Activated CD4-positive, alpha-beta T cell treated with anti-CD3 and anti-CD28 coated beads, Interleukin-2, amount 10 ng/mL, durations not matched to agents 24 days and 14 days (primary cell): ENCODE data around the gene ADAMTS2. TPM values are rescaled to one million over a fixed set of nuclear protein-coding genes. Genes with fewer than 3 reads are reported as not detected.

Experiments used
- DNase-seq: peaks from one replicate; pipeline ENCODE4 v3.0.0; 2022
- H3K27ac Mint-ChIP-seq: one replicate; pipeline ENCODE4 v1.8.0; 2022; ENCODE audit warnings: mild to moderate bottlenecking, mixed read lengths
- H3K27me3 Mint-ChIP-seq: one replicate; pipeline ENCODE4 v1.8.0; 2022; ENCODE audit warnings: mixed read lengths
- H3K36me3 Mint-ChIP-seq: one replicate; pipeline ENCODE4 v1.8.0; 2022; ENCODE audit warnings: low read depth, mild to moderate bottlenecking, mixed read lengths
- H3K4me1 Mint-ChIP-seq: one replicate; pipeline ENCODE4 v1.8.0; 2021; ENCODE audit warnings: mixed read lengths
- H3K4me3 Mint-ChIP-seq: one replicate; pipeline ENCODE4 v1.8.0; 2022; ENCODE audit warnings: mild to moderate bottlenecking, moderate library complexity, mixed read lengths
- H3K9me3 Mint-ChIP-seq: one replicate; pipeline ENCODE4 v1.8.0; 2021; ENCODE audit warnings: mixed read lengths
- intact Hi-C: fragments of 100-400 bp; cut with micrococcal nuclease; formaldehyde crosslinking; loops from one replicate; pipeline ENCODE4 v1.15.1; 2023
- total RNA-seq: library from RNA; stranded (reverse); gene quantifications from 2 replicates; pipeline ENCODE4 v1.2.3, GENCODE V29; 2022

Gene ADAMTS2
- total RNA-seq, 1 donor from 2014 or later = not detected

DNA sequence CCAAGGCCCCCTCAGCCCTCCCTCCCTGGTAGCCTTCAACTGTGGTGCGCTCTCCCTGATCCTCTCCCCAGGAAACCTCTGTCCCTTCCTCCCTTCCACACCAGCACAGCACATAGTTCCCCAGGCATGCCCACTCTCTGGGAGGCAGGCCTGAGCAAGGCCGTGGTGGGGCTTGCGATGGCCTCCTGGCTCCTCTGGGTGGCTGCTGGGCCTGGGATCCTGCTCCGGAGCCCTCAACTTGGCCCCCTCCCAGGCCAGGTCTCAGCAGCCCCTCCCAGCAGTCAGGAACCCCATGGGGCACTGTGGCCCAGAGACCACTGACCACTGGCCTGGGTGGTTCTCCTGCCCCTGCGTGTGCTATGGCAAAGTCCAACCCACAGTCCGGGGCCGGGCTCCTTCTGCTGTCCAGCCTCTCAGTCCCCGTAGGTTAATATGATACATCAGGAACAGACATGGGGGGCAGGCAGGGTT lies 159.3 kb downstream of the ADAMTS2 start:
- H3K27me3 Mint-ChIP-seq = no peaks in the 10 kb centered on the region
- no peaks in the 10 kb centered on the region for H3K36me3 Mint-ChIP-seq
- no peaks in the 10 kb centered on the region for H3K4me1 Mint-ChIP-seq
- H3K9me3 Mint-ChIP-seq = no peaks in the 10 kb centered on the region
- intact Hi-C loops = no loop called here
- DNase-seq = no peak
- no peak overlapping the region for H3K27ac Mint-ChIP-seq
- no peak overlapping the region for H3K4me3 Mint-ChIP-seq

- intact Hi-C loops = no loop called here
- no peak for DNase-seq
- Mint-ChIP-seq H3K27me3 (peaks cover 1% of the 10 kb centered on the region), H3K27ac (no peak overlapping the region), H3K36me3 (no peaks in the 10 kb centered on the region), H3K9me3 (no peaks in the 10 kb centered on the region), H3K4me3 (no peak overlapping the region), H3K4me1 (no peaks in the 10 kb centered on the region)
Measured at GRCh38 chr5:179185256-179185940, 159.9 kb downstream of the ADAMTS2 start.

DNA sequence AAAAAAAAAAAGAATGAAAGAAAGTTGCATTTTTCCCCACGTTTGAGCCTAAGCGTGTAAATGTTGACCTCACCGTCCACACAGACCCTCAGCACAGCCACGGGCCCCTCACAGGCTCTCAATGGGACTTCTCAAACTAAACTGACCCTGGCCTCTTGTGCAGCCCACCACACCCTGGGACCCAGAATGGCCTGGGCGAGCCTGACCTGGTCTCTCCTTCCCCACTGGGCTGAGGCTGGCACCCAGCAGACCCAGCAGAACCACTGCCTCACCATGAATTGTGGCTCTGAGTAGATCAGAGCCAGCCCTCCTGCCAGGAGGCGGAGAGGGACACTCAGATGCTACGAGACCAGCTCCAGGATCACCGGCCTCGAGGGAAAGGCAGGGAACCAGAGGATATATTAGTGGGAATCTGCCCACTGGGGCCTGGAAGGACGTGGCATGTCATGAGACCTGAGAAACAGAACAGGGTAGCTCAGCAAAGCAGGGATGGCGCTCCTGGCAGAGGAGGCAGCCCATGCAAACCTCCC lies 160.7 kb downstream of the ADAMTS2 start:
- no peaks in the 10 kb centered on the region for H3K4me1 Mint-ChIP-seq
- peaks cover 1% of the 10 kb centered on the region for H3K27me3 Mint-ChIP-seq
- H3K9me3 Mint-ChIP-seq = no peaks in the 10 kb centered on the region
- intact Hi-C loops = no loop called here
- H3K27ac Mint-ChIP-seq = no peak overlapping the region
- DNase-seq = no peak
- no peaks in the 10 kb centered on the region for H3K36me3 Mint-ChIP-seq
- H3K4me3 Mint-ChIP-seq = no peak overlapping the region

GRCh38 chr5:179183481-179183880 lies 161.8 kb downstream of the ADAMTS2 start:
- Mint-ChIP-seq H3K36me3 (no peaks in the 10 kb centered on the region), H3K9me3 (no peaks in the 10 kb centered on the region)
- DNase-seq = no peak

GRCh38 chr5:179182601-179183000 lies 162.7 kb downstream of the ADAMTS2 start:
- no peaks in the 10 kb centered on the region for H3K36me3 Mint-ChIP-seq
- no peaks in the 10 kb centered on the region for H3K4me1 Mint-ChIP-seq
- peaks cover 1% of the 10 kb centered on the region for H3K27me3 Mint-ChIP-seq
- DNase-seq = no peak
- H3K9me3 Mint-ChIP-seq = no peaks in the 10 kb centered on the region
- no peak overlapping the region for H3K27ac Mint-ChIP-seq
- intact Hi-C loops = no loop called here
- no peak overlapping the region for H3K4me3 Mint-ChIP-seq

More at GRCh38 chr5:179183481-179183880, 161.8 kb downstream of the ADAMTS2 start:
- no peak overlapping the region for H3K4me3 Mint-ChIP-seq
- intact Hi-C loops = no loop called here
- peaks cover 1% of the 10 kb centered on the region for H3K27me3 Mint-ChIP-seq
- H3K27ac Mint-ChIP-seq = no peak overlapping the region
- H3K4me1 Mint-ChIP-seq = no peaks in the 10 kb centered on the region

DNA sequence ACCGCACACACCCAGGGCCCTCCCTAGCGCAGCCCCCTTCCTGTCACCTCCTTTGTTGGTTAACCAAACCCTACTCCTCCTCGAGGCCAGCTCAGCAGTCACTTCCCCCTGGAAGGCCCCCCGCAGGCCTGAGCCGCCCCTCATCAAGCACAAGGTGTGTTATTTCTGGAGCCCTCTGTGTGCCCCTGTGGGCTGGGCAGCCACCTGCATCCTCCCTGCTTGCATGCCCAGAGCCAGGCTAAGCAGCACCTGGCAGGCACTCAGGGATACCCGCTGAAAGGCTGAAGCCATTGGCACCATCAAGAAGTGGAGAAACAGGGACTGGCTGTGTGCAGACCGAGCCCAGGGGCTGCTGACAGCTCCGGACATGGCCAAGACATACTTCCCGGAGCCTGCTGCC lies 163.3 kb downstream of the ADAMTS2 start:
- Mint-ChIP-seq H3K4me3 (no peak overlapping the region), H3K9me3 (no peaks in the 10 kb centered on the region), H3K27me3 (peaks cover 1% of the 10 kb centered on the region), H3K27ac (no peak overlapping the region), H3K4me1 (no peaks in the 10 kb centered on the region), H3K36me3 (no peaks in the 10 kb centered on the region)
- no peak for DNase-seq
- intact Hi-C loops = no loop called here

- no peaks in the 10 kb centered on the region for H3K4me1 Mint-ChIP-seq
- H3K27ac Mint-ChIP-seq = no peak overlapping the region
- no peaks in the 10 kb centered on the region for H3K36me3 Mint-ChIP-seq
- H3K9me3 Mint-ChIP-seq = no peaks in the 10 kb centered on the region
- DNase-seq = no peak
- peaks cover 1% of the 10 kb centered on the region for H3K27me3 Mint-ChIP-seq
- intact Hi-C loops = no loop called here
- no peak overlapping the region for H3K4me3 Mint-ChIP-seq
Measured at GRCh38 chr5:179180921-179181645, 164.2 kb downstream of the ADAMTS2 start.

DNA sequence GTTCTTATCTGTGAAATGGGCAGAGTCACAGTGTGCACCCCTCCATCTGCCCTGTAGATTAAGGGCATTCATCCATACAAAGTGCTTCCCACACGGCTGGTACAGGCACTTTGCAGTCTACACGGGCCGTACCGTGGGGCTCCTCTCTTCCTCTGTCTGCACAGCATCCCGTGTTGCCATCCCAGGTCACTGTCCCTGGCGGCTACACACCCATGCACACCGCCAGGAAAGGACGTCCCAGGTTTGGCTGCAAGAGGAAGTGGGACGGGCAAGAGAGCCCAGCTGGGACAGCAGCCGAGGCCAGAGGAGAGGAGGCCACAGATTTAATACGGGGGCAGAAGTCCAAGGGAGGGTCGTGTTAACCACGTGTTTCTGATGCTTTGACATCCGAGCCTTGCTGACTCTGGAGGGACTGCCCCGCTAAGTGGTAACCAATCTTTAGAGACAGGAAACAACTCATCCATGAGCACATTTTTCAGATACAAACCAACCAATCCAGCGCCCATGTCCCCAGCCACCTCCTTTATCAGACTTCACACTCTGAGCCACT lies 165.1 kb downstream of the ADAMTS2 start:
- Mint-ChIP-seq H3K4me1 (no peaks in the 10 kb centered on the region), H3K9me3 (no peaks in the 10 kb centered on the region), H3K27me3 (peaks cover 1% of the 10 kb centered on the region), H3K36me3 (no peaks in the 10 kb centered on the region), H3K27ac (no peak overlapping the region), H3K4me3 (no peak overlapping the region)
- DNase-seq = no peak
- intact Hi-C loops = no loop called here

DNA sequence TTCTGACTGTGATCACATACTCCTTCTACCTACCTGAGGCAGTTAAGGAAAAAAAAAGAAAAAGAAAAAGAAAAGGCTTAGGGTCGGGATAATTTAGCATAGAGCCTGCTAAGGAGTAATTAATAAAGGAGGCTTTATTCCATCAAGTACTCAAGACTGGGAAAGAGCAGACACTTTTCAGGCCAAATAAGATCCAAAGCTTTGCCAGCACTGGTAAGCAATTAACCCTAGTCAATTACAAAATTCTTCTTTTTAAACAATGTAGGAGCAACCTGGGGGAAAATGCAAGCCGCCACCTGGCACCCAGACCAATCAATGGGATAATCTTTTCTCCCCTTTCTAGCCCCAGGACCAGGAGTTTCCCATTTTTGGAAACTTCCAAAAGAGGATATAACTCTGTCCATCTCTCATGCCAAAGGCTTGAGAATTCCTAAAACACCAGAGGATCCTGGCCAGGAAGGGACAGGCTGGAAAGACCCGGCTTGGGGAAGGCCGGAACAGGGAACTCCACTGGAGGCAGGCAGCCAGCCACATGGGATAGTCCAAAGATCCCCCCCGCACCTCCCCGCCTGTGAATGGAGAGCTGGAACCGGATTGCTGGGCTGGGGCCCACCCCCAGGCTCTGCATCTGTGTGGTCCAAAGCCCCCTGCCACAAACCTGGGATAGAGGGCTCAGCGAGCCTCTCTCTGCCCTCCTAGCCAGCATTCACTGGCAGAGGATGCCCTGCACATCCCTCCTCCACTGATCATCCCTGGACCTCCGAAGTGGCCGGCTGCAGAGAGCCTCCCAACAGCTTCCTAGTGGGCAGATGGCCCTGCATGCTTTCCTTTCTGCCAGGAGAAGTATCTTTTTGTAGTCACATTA lies 167.3 kb downstream of the ADAMTS2 start:
- Mint-ChIP-seq H3K27ac (no peak overlapping the region), H3K36me3 (no peaks in the 10 kb centered on the region), H3K9me3 (no peaks in the 10 kb centered on the region), H3K27me3 (peaks cover 1% of the 10 kb centered on the region), H3K4me3 (no peak overlapping the region), H3K4me1 (no peaks in the 10 kb centered on the region)
- DNase-seq = no peak
- intact Hi-C loops = no loop called here

DNA sequence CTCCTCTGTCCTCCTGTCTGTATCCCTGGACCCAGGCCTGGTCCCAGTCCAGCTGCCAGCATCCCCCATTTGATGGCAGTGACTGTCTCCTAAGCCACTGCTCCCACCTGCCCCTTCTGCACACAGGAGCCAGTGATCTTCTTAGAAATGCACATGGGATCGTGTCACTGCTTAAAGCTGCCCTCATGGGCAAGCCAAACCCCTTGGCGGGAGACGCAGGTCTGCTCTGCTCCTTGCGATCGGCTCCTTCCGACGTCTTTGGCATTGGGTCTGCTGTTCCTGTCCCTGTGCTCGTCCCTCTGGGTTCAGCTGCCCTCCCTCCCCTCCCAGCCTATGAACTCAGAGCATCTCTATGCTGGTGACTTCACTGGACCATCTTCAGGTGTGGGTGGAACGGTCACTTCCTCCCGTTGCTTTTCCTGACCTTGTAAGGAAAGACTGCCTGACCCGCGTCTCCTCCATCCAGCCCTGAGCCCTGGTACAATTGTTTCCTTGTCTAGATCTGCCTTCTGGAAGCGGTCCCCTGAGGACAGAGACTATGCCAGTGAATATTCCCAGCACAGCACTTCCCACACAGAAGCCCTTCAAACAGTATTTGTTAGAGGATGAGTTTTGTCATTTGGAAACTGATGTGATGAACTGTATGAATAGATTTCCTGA lies 168.6 kb downstream of the ADAMTS2 start:
- no peaks in the 10 kb centered on the region for H3K9me3 Mint-ChIP-seq
- H3K4me1 Mint-ChIP-seq = no peaks in the 10 kb centered on the region
- H3K27ac Mint-ChIP-seq = no peak overlapping the region
- H3K36me3 Mint-ChIP-seq = no peaks in the 10 kb centered on the region
- intact Hi-C loops = no loop called here
- H3K4me3 Mint-ChIP-seq = no peak overlapping the region
- no peak for DNase-seq
- H3K27me3 Mint-ChIP-seq = peaks cover 1% of the 10 kb centered on the region

GRCh38 chr5:179176166-179176565 lies 169.1 kb downstream of the ADAMTS2 start:
- Mint-ChIP-seq H3K4me1 (no peaks in the 10 kb centered on the region), H3K27me3 (peaks cover 1% of the 10 kb centered on the region), H3K4me3 (no peak overlapping the region), H3K36me3 (no peaks in the 10 kb centered on the region), H3K27ac (no peak overlapping the region), H3K9me3 (no peaks in the 10 kb centered on the region)
- DNase-seq = no peak
- intact Hi-C loops = no loop called here

- H3K36me3 Mint-ChIP-seq = no peaks in the 10 kb centered on the region
Measured at GRCh38 chr5:179171816-179172745, 173.2 kb downstream of the ADAMTS2 start.

More at GRCh38 chr5:179171816-179172745, 173.2 kb downstream of the ADAMTS2 start:
- Mint-ChIP-seq H3K4me1 (no peaks in the 10 kb centered on the region), H3K4me3 (no peak overlapping the region), H3K27me3 (no peaks in the 10 kb centered on the region), H3K27ac (no peak overlapping the region), H3K9me3 (no peaks in the 10 kb centered on the region)
- no peak for DNase-seq
- intact Hi-C loops = no loop called here
